Uterus (tissue), 2 donors: ENCODE results near the gene DAPK2.

Source experiments
- POLR2A ChIP-seq, 2 donors: fragments of 450-650 bp; IDR thresholded peaks; one replicate each; pipeline ENCODE4 v1.6.1; 2016; ENCODE audit warnings: antibody characterized with exemption in 2 of 2, mild to moderate bottlenecking in 1 of 2, moderate library complexity in 1 of 2
- TF ChIP-seq, protein P1 (sequence below), 4 experiments: fragments of 200-600 bp in 2 of 4; fragments of 450-650 bp in 2 of 4; sonication (generic) in 2 of 4; IDR thresholded peaks; one replicate each; pipeline ENCODE4 v1.5.1; 2016 to 2019; ENCODE audit warnings: antibody characterized with exemption in 4 of 4, mild to moderate bottlenecking in 2 of 4, moderate library complexity in 1 of 4

DNA sequence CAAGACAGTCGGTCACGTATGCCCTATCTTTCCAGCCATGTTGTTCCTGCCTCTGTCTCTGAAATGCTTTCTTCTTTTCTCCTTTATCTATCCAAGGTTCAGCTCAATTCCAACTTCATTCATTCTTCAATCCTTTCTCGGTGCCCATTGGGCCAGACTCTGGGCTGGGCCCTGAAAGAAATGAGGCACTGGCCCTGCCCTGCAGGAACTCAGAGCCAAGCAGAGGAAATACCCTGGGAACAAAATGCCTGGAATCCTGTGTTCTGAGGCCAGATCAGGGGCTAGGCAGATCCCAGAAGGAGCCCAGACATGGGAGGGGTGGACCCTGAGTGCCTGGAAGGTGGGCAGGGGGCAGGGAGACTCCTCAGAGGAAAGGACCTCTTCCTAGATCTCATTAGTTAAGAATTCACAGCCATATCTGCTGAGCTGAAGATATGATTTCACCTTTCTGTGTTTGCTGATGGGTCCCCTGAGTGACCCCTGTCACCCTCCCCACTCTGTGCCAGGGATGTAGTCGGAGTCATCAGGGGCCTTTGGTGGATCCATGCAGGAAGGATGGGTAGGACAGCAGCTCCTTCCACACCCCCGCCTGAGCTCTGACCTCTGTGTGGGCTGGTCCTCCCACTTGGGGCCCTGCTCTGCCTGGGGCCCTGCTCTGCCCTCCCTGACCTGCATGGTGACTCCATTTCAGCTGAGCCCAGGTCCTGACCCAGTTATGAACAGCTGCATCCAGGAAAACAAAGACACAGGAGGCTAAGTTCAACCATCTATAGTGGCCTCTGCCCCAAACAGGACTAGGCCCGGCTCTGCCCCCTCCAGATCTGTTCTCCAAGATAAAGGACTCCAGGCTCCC lies 5.3 kb upstream of the DAPK2 start:
- TF ChIP-seq, protein P1, sequence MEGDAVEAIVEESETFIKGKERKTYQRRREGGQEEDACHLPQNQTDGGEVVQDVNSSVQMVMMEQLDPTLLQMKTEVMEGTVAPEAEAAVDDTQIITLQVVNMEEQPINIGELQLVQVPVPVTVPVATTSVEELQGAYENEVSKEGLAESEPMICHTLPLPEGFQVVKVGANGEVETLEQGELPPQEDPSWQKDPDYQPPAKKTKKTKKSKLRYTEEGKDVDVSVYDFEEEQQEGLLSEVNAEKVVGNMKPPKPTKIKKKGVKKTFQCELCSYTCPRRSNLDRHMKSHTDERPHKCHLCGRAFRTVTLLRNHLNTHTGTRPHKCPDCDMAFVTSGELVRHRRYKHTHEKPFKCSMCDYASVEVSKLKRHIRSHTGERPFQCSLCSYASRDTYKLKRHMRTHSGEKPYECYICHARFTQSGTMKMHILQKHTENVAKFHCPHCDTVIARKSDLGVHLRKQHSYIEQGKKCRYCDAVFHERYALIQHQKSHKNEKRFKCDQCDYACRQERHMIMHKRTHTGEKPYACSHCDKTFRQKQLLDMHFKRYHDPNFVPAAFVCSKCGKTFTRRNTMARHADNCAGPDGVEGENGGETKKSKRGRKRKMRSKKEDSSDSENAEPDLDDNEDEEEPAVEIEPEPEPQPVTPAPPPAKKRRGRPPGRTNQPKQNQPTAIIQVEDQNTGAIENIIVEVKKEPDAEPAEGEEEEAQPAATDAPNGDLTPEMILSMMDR (IDR thresholded peaks at IDR 0.05): no peak
- TF ChIP-seq POLR2A (IDR thresholded peaks at IDR 0.05): no peak
